HepG2 (cell line): ENCODE measurements around the gene LSMEM2. TPM values are rescaled to one million over a fixed set of nuclear protein-coding genes. Genes with fewer than 3 reads are reported as not detected.
A peak's percentile ranks its signal among the peaks of the same experiment; 100 is the strongest.

Source experiments
- CBX2 ChIP-seq, 2 experiments: fragments of 200-600 bp in 1 of 2; sonication (generic); formaldehyde crosslinking in 1 of 2; IDR thresholded peaks; 2 replicates each; pipeline versions ENCODE4 v1.7.0 to v1.8.1; 2018 to 2022; ENCODE audit warnings: low read depth in 2 of 2, low read length in 1 of 2, mild to moderate bottlenecking in 1 of 2, missing genetic modification reagents in 1 of 2
- IRF1 ChIP-seq: sonication (generic); formaldehyde crosslinking; IDR thresholded peaks from 2 replicates; pipeline ENCODE4 v1.4.0; 2020; ENCODE audit warnings: low read depth, mild to moderate bottlenecking, missing genetic modification reagents
- IRF9 ChIP-seq: sonication (generic); formaldehyde crosslinking; IDR thresholded peaks from 2 replicates; pipeline ENCODE4 v1.8.0; 2022; ENCODE audit warnings: missing genetic modification reagents, mild to moderate bottlenecking, borderline replicate concordance
- PHF5A ChIP-seq: IDR thresholded peaks from one replicate; pipeline ENCODE4 v1.6.1; 2018; ENCODE audit warnings: low read depth, missing genetic modification reagents; ENCODE audit not compliant: unreplicated experiment
- ZKSCAN5 ChIP-seq: sonication (generic); formaldehyde crosslinking; IDR thresholded peaks from 2 replicates; pipeline ENCODE4 v1.5.1; 2020; ENCODE audit warnings: mild to moderate bottlenecking, missing genetic modification reagents
- ZMYM2 ChIP-seq: sonication (generic); formaldehyde crosslinking; IDR thresholded peaks from 2 replicates; pipeline ENCODE4 v1.8.0; 2022; ENCODE audit warnings: mild to moderate bottlenecking, missing genetic modification reagents
- ZNF263 ChIP-seq: sonication (generic); formaldehyde crosslinking; IDR thresholded peaks from 2 replicates; pipeline ENCODE4 v1.4.0; 2020; ENCODE audit warnings: missing genetic modification reagents
- ZNF333 ChIP-seq: sonication (generic); formaldehyde crosslinking; IDR thresholded peaks from 2 replicates; pipeline ENCODE4 v1.4.0; 2020; ENCODE audit warnings: mild to moderate bottlenecking, missing genetic modification reagents, borderline replicate concordance
- ZNF503 ChIP-seq: sonication (generic); formaldehyde crosslinking; IDR thresholded peaks from 2 replicates; pipeline ENCODE4 v1.4.0; 2020; ENCODE audit warnings: missing genetic modification reagents
- ZNF569 ChIP-seq: sonication (generic); formaldehyde crosslinking; IDR thresholded peaks from 2 replicates; pipeline ENCODE4 v1.5.0; 2020; ENCODE audit warnings: mild to moderate bottlenecking, missing genetic modification reagents, moderate library complexity, borderline replicate concordance
- ZNF724P ChIP-seq: sonication (generic); formaldehyde crosslinking; IDR thresholded peaks from 2 replicates; pipeline ENCODE4 v1.8.0; 2022; ENCODE audit warnings: missing genetic modification reagents, borderline replicate concordance
- polyA plus RNA-seq, 8 experiments: library from polyadenylated mRNA; depleted of rRNA in 3 of 8; stranded (reverse) in 7 of 8; unstranded in 1 of 8; fragments of >200 nt; fragmentation: Illumina TruSeq in 4 of 8; extraction: Trizol in 4 of 8; gene quantifications; 2 replicates each; pipeline versions ENCODE4 v1.2.1 to v1.2.3, GENCODE V29; 2011 to 2016; ENCODE audit warnings: low read depth in 4 of 8, missing spikeins in 1 of 8, mixed read lengths in 1 of 8; ENCODE audit not compliant: insufficient read depth in 1 of 8
- total RNA-seq, 5 experiments: library from RNA; depleted of rRNA; stranded (reverse); fragments of >200 nt; fragmentation: Illumina TruSeq; extraction: Trizol; gene quantifications; 2 replicates each; pipeline ENCODE4 v1.2.3, GENCODE V29; 2016; ENCODE audit warnings: low read depth in 1 of 5
- TF ChIP-seq, protein P1 (sequence below): sonication (generic); formaldehyde crosslinking; IDR thresholded peaks from 2 replicates; pipeline ENCODE4 v1.5.0; 2020; ENCODE audit warnings: missing genetic modification reagents
- TF ChIP-seq, protein P2 (sequence below): sonication (generic); formaldehyde crosslinking; IDR thresholded peaks from one replicate; pipeline ENCODE4 v1.5.1; 2020; ENCODE audit warnings: mild to moderate bottlenecking, missing genetic modification reagents; ENCODE audit errors: not compliant biosample characterization

The LSMEM2 gene
- total and polyA plus RNA-seq, 2 of the 13 experiments (the other 11 are each of a cell fraction or from before 2014, with no cell fraction given) = 0.07 to 0.41 TPM

- TF ChIP-seq ZNF503 (no peak), ZNF263 (CRISPR knock-in tag) (peak; percentile 79), ZNF333 (0 out of 2 replicates have a peak, but pooled peaks have one; percentile 74), CBX2 (IDR thresholded peaks at IDR 0.05; ENCODE audit: low read depth, low read length) (no peak), CBX2 (CRISPR knock-in tag; IDR thresholded peaks at IDR 0.05; ENCODE audit: low read depth) (no peak), ZNF569 (CRISPR knock-in tag) (no peak), IRF1 (CRISPR knock-in tag) (no peak), ZNF724P (no peak), PHF5A (CRISPR knock-in tag) (no peak), ZMYM2 (CRISPR knock-in tag) (no peak), ZKSCAN5 (CRISPR knock-in tag) (0 out of 2 replicates have a peak, but pooled peaks have one; percentile 38), IRF9 (CRISPR knock-in tag) (peak; percentile 76; the same call in 1 of the 2 replicates)
- TF ChIP-seq, protein P1, sequence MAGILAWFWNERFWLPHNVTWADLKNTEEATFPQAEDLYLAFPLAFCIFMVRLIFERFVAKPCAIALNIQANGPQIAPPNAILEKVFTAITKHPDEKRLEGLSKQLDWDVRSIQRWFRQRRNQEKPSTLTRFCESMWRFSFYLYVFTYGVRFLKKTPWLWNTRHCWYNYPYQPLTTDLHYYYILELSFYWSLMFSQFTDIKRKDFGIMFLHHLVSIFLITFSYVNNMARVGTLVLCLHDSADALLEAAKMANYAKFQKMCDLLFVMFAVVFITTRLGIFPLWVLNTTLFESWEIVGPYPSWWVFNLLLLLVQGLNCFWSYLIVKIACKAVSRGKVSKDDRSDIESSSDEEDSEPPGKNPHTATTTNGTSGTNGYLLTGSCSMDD = no peak
- TF ChIP-seq, protein P2, sequence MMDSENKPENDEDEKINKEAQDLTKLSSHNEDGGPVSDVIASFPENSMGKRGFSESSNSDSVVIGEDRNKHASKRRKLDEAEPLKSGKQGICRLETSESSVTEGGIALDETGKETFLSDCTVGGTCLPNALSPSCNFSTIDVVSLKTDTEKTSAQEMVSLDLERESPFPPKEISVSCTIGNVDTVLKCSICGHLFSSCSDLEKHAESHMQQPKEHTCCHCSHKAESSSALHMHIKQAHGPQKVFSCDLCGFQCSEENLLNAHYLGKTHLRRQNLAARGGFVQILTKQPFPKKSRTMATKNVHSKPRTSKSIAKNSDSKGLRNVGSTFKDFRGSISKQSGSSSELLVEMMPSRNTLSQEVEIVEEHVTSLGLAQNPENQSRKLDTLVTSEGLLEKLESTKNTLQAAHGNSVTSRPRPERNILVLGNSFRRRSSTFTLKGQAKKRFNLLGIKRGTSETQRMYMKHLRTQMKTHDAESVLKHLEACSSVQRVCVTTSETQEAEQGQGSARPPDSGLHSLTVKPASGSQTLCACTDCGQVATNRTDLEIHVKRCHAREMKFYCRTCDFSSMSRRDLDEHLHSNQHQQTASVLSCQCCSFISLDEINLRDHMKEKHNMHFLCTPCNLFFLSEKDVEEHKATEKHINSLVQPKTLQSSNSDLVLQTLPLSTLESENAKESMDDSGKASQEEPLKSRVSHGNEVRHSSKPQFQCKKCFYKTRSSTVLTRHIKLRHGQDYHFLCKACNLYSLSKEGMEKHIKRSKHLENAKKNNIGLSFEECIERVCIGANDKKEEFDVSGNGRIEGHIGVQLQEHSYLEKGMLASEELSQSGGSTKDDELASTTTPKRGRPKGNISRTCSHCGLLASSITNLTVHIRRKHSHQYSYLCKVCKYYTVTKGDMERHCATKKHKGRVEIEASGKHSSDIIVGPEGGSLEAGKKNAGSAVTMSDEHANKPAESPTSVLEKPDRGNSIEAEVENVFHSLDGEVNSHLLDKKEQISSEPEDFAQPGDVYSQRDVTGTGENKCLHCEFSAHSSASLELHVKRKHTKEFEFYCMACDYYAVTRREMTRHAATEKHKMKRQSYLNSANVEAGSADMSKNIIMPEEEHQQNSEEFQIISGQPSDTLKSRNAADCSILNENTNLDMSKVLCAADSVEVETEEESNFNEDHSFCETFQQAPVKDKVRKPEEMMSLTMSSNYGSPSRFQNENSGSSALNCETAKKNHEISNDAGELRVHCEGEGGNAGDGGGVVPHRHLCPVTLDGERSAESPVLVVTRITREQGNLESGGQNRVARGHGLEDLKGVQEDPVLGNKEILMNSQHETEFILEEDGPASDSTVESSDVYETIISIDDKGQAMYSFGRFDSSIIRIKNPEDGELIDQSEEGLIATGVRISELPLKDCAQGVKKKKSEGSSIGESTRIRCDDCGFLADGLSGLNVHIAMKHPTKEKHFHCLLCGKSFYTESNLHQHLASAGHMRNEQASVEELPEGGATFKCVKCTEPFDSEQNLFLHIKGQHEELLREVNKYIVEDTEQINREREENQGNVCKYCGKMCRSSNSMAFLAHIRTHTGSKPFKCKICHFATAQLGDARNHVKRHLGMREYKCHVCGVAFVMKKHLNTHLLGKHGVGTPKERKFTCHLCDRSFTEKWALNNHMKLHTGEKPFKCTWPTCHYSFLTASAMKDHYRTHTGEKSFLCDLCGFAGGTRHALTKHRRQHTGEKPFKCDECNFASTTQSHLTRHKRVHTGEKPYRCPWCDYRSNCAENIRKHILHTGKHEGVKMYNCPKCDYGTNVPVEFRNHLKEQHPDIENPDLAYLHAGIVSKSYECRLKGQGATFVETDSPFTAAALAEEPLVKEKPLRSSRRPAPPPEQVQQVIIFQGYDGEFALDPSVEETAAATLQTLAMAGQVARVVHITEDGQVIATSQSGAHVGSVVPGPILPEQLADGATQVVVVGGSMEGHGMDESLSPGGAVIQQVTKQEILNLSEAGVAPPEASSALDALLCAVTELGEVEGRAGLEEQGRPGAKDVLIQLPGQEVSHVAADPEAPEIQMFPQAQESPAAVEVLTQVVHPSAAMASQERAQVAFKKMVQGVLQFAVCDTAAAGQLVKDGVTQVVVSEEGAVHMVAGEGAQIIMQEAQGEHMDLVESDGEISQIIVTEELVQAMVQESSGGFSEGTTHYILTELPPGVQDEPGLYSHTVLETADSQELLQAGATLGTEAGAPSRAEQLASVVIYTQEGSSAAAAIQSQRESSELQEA (CRISPR knock-in tag) = no peak
These were observed 13.5 kb downstream of the LSMEM2 start, which contains the start of gene IFRD2 (continued) for GRCh38 chr3:50292159-50293078.
